Measurements from ENCODE around the gene HELQ. TPM values are rescaled to one million over a fixed set of nuclear protein-coding genes. Genes with fewer than 3 reads are reported as not detected.

HELQ gene
- total and polyA plus RNA-seq, 9 of the 15 experiments (the other 6 are each of a cell fraction or from before 2014, with no cell fraction given) = 3.5 to 15.2 (median 11.9) TPM

- POLR2A ChIA-PET = no interaction called here
- BruUV-seq (replicated peaks) = no TSS peak
- no peak overlapping the region for H2AFZ ChIP-seq (ENCODE audit: low read depth, low read length)
- no peaks in the 10 kb centered on the region for H3K79me2 ChIP-seq (ENCODE audit: control insufficient read depth, insufficient read depth, low read length)
- DNase-seq (ENCODE audit: extremely low read depth in 1 of 4, low spot score in 3 of 4) = no peak
- FAIRE-seq = no peak
- no peak overlapping the region for H3K4me3 ChIP-seq
- in situ Hi-C loops (cut with MboI) (no loop called here), intact Hi-C loops (cut with micrococcal nuclease) (no loop called here)
- WGBS (ENCODE audit: insufficient coverage, low coverage, missing lambda C conversion rate) = 0% methylated on average over 1 of the region's 1 CpG
- no peaks in the 10 kb centered on the region for H3K9me3 ChIP-seq (replicated peaks; ENCODE audit: control insufficient read depth, insufficient read depth, low read depth, low read length)
- H3K27me3 ChIP-seq (ENCODE audit: control insufficient read depth in 2 of 2, insufficient read depth in 2 of 2, low read length in 2 of 2) = peaks cover 0 to 5% of the 10 kb centered on the region in 2 experiments; a peak in 2 of 5 replicates
- no peak for ATAC-seq
- no peaks in the 10 kb centered on the region; a peak in 1 of 5 replicates for H3K4me1 ChIP-seq (replicated peaks in 1 of 2; ENCODE audit: control insufficient read depth in 2 of 2, insufficient read depth in 2 of 2, low read length in 2 of 2)
- no peaks in the 10 kb centered on the region for H3K9me1 ChIP-seq (ENCODE audit: control insufficient read depth, insufficient read depth, low read length)
- no peaks in the 10 kb centered on the region for H3K36me3 ChIP-seq (ENCODE audit: control insufficient read depth, insufficient read depth, low read length)
- no peak overlapping the region for H3K27ac ChIP-seq (ENCODE audit: extremely low read depth, low read depth, low read length)
- no peak overlapping the region for H3K9ac ChIP-seq (ENCODE audit: insufficient read depth in 1 of 2, low read depth in 2 of 2, low read length in 2 of 2)
- CTCF ChIA-PET (ENCODE audit: low intra/inter-chr PET ratio) = no interaction called here
- H4K20me1 ChIP-seq (replicated peaks; ENCODE audit: control insufficient read depth, insufficient read depth, low read length) = no peaks in the 10 kb centered on the region; the same call in 1 of the 2 replicates
- H3K4me2 ChIP-seq (ENCODE audit: insufficient read depth, low read length) = no peak overlapping the region
- TF ChIP-seq SAFB2 (IDR thresholded peaks at IDR 0.05; ENCODE audit: borderline replicate concordance, low read depth, low read length, severe bottlenecking) = no peak
- TF ChIP-seq TCFL5 (CRISPR knock-in tag; conservative IDR thresholded peaks at IDR 0.05) = no peak
- no peak for TF ChIP-seq HSF4 (CRISPR knock-in tag; IDR thresholded peaks at IDR 0.05; ENCODE audit: borderline replicate concordance)
- TF ChIP-seq IRF2 (CRISPR knock-in tag; IDR thresholded peaks at IDR 0.05) = no peak
- TF ChIP-seq JUN (IDR thresholded peaks at IDR 0.05; ENCODE audit: borderline replicate concordance, low read depth, low read length) = no peak
- TF ChIP-seq JUN (CRISPR knock-in tag; IDR thresholded peaks at IDR 0.05; ENCODE audit: borderline replicate concordance) = no peak
- TF ChIP-seq ZBTB12 (CRISPR knock-in tag; IDR thresholded peaks at IDR 0.05) = no peak
- TF ChIP-seq ZNF707 (CRISPR knock-in tag; conservative IDR thresholded peaks at IDR 0.05) = no peak
- no peak for TF ChIP-seq ZNF280B (CRISPR knock-in tag; IDR thresholded peaks at IDR 0.05)
Measured at GRCh38 chr4:83371936-83372335, 83.7 kb downstream of the HELQ start.

Measured in K562 (cell line).